AG10803 (cell line): ENCODE data around the gene DNAJB1.
A peak's percentile ranks its signal among the peaks of the same experiment; 100 is the strongest.

Experiments
- DNase-seq: peaks from one replicate; pipeline ENCODE4 v3.0.0; 2010; ENCODE audit warnings: low read depth
- H3K4me3 ChIP-seq: 2 replicates; pipeline ENCODE4 v1.5.1; 2011; ENCODE audit warnings: mild to moderate bottlenecking, low read length, control low read depth
- TF ChIP-seq, protein P1 (sequence below): conservative IDR thresholded peaks from 2 replicates; pipeline ENCODE4 v1.5.1; 2011; ENCODE audit warnings: mild to moderate bottlenecking, low read length, control low read depth, inconsistent platforms

Gene DNAJB1

GRCh38 chr19:14540741-14541525, 22.7 kb upstream of the DNAJB1 start:
- H3K4me3 ChIP-seq: no peak overlapping the region
- no peak for DNase-seq
- TF ChIP-seq, protein P1, sequence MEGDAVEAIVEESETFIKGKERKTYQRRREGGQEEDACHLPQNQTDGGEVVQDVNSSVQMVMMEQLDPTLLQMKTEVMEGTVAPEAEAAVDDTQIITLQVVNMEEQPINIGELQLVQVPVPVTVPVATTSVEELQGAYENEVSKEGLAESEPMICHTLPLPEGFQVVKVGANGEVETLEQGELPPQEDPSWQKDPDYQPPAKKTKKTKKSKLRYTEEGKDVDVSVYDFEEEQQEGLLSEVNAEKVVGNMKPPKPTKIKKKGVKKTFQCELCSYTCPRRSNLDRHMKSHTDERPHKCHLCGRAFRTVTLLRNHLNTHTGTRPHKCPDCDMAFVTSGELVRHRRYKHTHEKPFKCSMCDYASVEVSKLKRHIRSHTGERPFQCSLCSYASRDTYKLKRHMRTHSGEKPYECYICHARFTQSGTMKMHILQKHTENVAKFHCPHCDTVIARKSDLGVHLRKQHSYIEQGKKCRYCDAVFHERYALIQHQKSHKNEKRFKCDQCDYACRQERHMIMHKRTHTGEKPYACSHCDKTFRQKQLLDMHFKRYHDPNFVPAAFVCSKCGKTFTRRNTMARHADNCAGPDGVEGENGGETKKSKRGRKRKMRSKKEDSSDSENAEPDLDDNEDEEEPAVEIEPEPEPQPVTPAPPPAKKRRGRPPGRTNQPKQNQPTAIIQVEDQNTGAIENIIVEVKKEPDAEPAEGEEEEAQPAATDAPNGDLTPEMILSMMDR: no peak

- TF ChIP-seq, protein P1: no peak
- no peak overlapping the region for H3K4me3 ChIP-seq
- DNase-seq: peak; percentile 40
Observed at GRCh38 chr19:14536926-14537692, 18.9 kb upstream of the DNAJB1 start.

DNA sequence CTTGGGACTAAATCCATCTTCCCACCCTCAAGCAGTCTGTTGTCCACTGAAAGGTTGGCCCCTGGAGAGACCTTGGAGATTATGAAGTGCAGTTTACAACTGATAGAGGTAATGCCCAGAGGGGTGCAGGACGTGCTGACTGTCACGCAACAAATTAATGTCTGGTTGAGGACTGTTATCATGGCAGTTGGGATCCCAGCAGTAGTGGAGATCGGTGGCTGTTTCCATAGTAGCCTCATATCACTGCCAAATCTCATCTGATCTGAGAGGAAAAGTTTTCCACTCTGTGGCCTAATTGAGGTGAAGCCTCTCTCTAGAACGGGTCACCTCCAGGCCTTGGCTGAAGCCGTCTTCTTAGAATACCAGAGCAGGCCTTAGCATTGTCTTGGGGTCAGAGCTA, 15.3 kb upstream of the DNAJB1 start:
- H3K4me3 ChIP-seq: no peak overlapping the region

GRCh38 chr19:14530506-14530905, 12.3 kb upstream of the DNAJB1 start:
- peak overlapping the region; percentile 78 for H3K4me3 ChIP-seq
- no peak for DNase-seq
- TF ChIP-seq, protein P1: no peak

More for the DNA sequence above, 15.3 kb upstream of the DNAJB1 start:
- DNase-seq: no peak
- TF ChIP-seq, protein P1: no peak

- TF ChIP-seq, protein P1: no peak
- DNase-seq: no peak
- H3K4me3 ChIP-seq: peak overlapping the region; percentile 78
Observed at GRCh38 chr19:14530005-14530348, 11.8 kb upstream of the DNAJB1 start.

- TF ChIP-seq, protein P1: no peak
- DNase-seq: peak; percentile 100
- H3K4me3 ChIP-seq: peak within 1 kb of the TSS; percentile 78
Observed at GRCh38 chr19:14529254-14530004, 11.2 kb upstream of the DNAJB1 start, which contains the start of gene TECR. TECR (plus strand) TSS chr19:14529594; CDS start chr19:14529697, 103 bp downstream.
